HepG2 (cell line): Measurements from ENCODE around the gene LGR6. TPM values are rescaled to one million over a fixed set of nuclear protein-coding genes. Genes with fewer than 3 reads are reported as not detected.

Experiments used
- AKAP8 ChIP-seq: sonication (generic); formaldehyde crosslinking; IDR thresholded peaks from 2 replicates; pipeline ENCODE4 v1.5.1; 2020; ENCODE audit warnings: mild to moderate bottlenecking, missing genetic modification reagents
- BCL3 ChIP-seq: sonication (generic); formaldehyde crosslinking; IDR thresholded peaks from 2 replicates; pipeline ENCODE4 v1.5.1; 2020; ENCODE audit warnings: mild to moderate bottlenecking, missing genetic modification reagents, moderate library complexity
- DR1 ChIP-seq: sonication (generic); formaldehyde crosslinking; IDR thresholded peaks from 2 replicates; pipeline ENCODE4 v1.8.0; 2021; ENCODE audit warnings: mild to moderate bottlenecking, missing genetic modification reagents, inconsistent platforms
- EP300 ChIP-seq, 3 experiments: sonication (generic) in 1 of 3; formaldehyde crosslinking in 1 of 3; IDR thresholded peaks; 2 replicates each; pipeline versions ENCODE4 v1.5.1 to v1.6.1; 2011 to 2020; ENCODE audit warnings: low read depth in 2 of 3, low read length in 2 of 3, borderline replicate concordance in 1 of 3, improper control_type of control experiment in 1 of 3, mild to moderate bottlenecking in 1 of 3, missing genetic modification reagents in 1 of 3, moderate library complexity in 1 of 3
- ETS1 ChIP-seq: sonication (generic); formaldehyde crosslinking; IDR thresholded peaks from 2 replicates; pipeline ENCODE4 v1.4.0; 2020; ENCODE audit warnings: missing genetic modification reagents
- GATA4 ChIP-seq: sonication (generic); IDR thresholded peaks from 2 replicates; pipeline ENCODE4 v1.6.1; 2016; ENCODE audit warnings: antibody characterized with exemption, low read depth, borderline replicate concordance
- NFE2L1 ChIP-seq: sonication (generic); formaldehyde crosslinking; IDR thresholded peaks from 2 replicates; pipeline ENCODE4 v1.4.0; 2020; ENCODE audit warnings: missing genetic modification reagents, mild to moderate bottlenecking, borderline replicate concordance
- PHF21A ChIP-seq: sonication (generic); formaldehyde crosslinking; IDR thresholded peaks from 2 replicates; pipeline ENCODE4 v1.5.0; 2020; ENCODE audit warnings: mild to moderate bottlenecking, missing genetic modification reagents
- SRY ChIP-seq: sonication (generic); formaldehyde crosslinking; IDR thresholded peaks from 2 replicates; pipeline ENCODE4 v1.8.0; 2022; ENCODE audit warnings: mild to moderate bottlenecking, missing genetic modification reagents
- STAG1 ChIP-seq: sonication (generic); formaldehyde crosslinking; IDR thresholded peaks from 2 replicates; pipeline ENCODE4 v1.4.0; 2020; ENCODE audit warnings: missing genetic modification reagents
- STAT6 ChIP-seq: sonication (generic); formaldehyde crosslinking; IDR thresholded peaks from 2 replicates; pipeline ENCODE4 v1.4.0; 2020; ENCODE audit warnings: missing genetic modification reagents, mild to moderate bottlenecking, borderline replicate concordance
- TCF12 ChIP-seq, 2 experiments: fragments of 450-650 bp in 1 of 2; sonication (generic) in 1 of 2; formaldehyde crosslinking in 1 of 2; IDR thresholded peaks; 2 replicates each; pipeline versions ENCODE4 v1.6.1 to v1.8.0; 2017 to 2022; ENCODE audit warnings: antibody characterized with exemption in 1 of 2, mild to moderate bottlenecking in 1 of 2, missing genetic modification reagents in 1 of 2, moderate library complexity in 1 of 2
- TERF1 ChIP-seq: sonication (generic); formaldehyde crosslinking; IDR thresholded peaks from 2 replicates; pipeline ENCODE4 v1.8.0; 2022; ENCODE audit warnings: mild to moderate bottlenecking, missing genetic modification reagents, moderate library complexity
- U2AF1 ChIP-seq: fragments of 200-400 bp; formaldehyde crosslinking; optimal IDR thresholded peaks from 2 replicates; pipeline ENCODE3; 2017; ENCODE audit warnings: mild to moderate bottlenecking, low read depth, low read length
- XRCC5 ChIP-seq: fragments of 200-400 bp; formaldehyde crosslinking; optimal IDR thresholded peaks from 2 replicates; pipeline ENCODE3; 2017; ENCODE audit warnings: mild to moderate bottlenecking, low read length
- ZBTB34 ChIP-seq: sonication (generic); formaldehyde crosslinking; IDR thresholded peaks from 2 replicates; pipeline ENCODE4 v1.8.0; 2022; ENCODE audit warnings: mild to moderate bottlenecking, missing genetic modification reagents
- ZNF12 ChIP-seq: sonication (generic); formaldehyde crosslinking; IDR thresholded peaks from 2 replicates; pipeline ENCODE4 v1.5.0; 2020; ENCODE audit warnings: missing genetic modification reagents
- ZNF225 ChIP-seq: sonication (generic); formaldehyde crosslinking; IDR thresholded peaks from 2 replicates; pipeline ENCODE4 v1.4.0; 2020; ENCODE audit warnings: mild to moderate bottlenecking, missing genetic modification reagents
- ZNF446 ChIP-seq: sonication (generic); formaldehyde crosslinking; IDR thresholded peaks from 2 replicates; pipeline ENCODE4 v1.5.0; 2020; ENCODE audit warnings: mild to moderate bottlenecking, missing genetic modification reagents
- ZNF556 ChIP-seq: sonication (generic); formaldehyde crosslinking; IDR thresholded peaks from 2 replicates; pipeline ENCODE4 v1.4.0; 2020; ENCODE audit warnings: mild to moderate bottlenecking, missing genetic modification reagents, borderline replicate concordance
- ZNF768 ChIP-seq: sonication (generic); formaldehyde crosslinking; IDR thresholded peaks from 2 replicates; pipeline ENCODE4 v1.4.0; 2020; ENCODE audit warnings: missing genetic modification reagents
- polyA plus RNA-seq, 8 experiments: library from polyadenylated mRNA; depleted of rRNA in 3 of 8; stranded (reverse) in 7 of 8; unstranded in 1 of 8; fragments of >200 nt; fragmentation: Illumina TruSeq in 4 of 8; extraction: Trizol in 4 of 8; gene quantifications; 2 replicates each; pipeline versions ENCODE4 v1.2.1 to v1.2.3, GENCODE V29; 2011 to 2016; ENCODE audit warnings: low read depth in 4 of 8, missing spikeins in 1 of 8, mixed read lengths in 1 of 8; ENCODE audit not compliant: insufficient read depth in 1 of 8
- total RNA-seq, 5 experiments: library from RNA; depleted of rRNA; stranded (reverse); fragments of >200 nt; fragmentation: Illumina TruSeq; extraction: Trizol; gene quantifications; 2 replicates each; pipeline ENCODE4 v1.2.3, GENCODE V29; 2016; ENCODE audit warnings: low read depth in 1 of 5

The LGR6 gene
- total and polyA plus RNA-seq, 2 of the 13 experiments (the other 11 are each of a cell fraction or from before 2014, with no cell fraction given): 0.07 TPM; not detected in 1

- TF ChIP-seq TERF1 (CRISPR knock-in tag): no peak
- no peak for TF ChIP-seq ETS1
- peak in 1 of 2 experiments; percentile 55; a peak in 2 of 4 replicates for TF ChIP-seq EP300 (IDR thresholded peaks at IDR 0.05; ENCODE audit: low read depth in 2 of 2, low read length in 2 of 2)
- TF ChIP-seq EP300 (CRISPR knock-in tag; IDR thresholded peaks at IDR 0.05; ENCODE audit: borderline replicate concordance): no peak
- TF ChIP-seq ZNF225: peak; percentile 79; the same call in 1 of the 2 replicates
- no peak for TF ChIP-seq ZNF768
- TF ChIP-seq DR1 (CRISPR knock-in tag): peak; percentile 69; the same call in 1 of the 2 replicates
- no peak for TF ChIP-seq ZNF12 (CRISPR knock-in tag)
- no peak for TF ChIP-seq GATA4
- TF ChIP-seq BCL3 (CRISPR knock-in tag): peak; percentile 91
- TF ChIP-seq ZNF446 (CRISPR knock-in tag): no peak
- TF ChIP-seq STAG1 (CRISPR knock-in tag): no peak
- peak; percentile 25 for TF ChIP-seq XRCC5
- TF ChIP-seq U2AF1: no peak
- peak; percentile 83; the same call in 1 of the 2 replicates for TF ChIP-seq SRY (CRISPR knock-in tag)
- no peak for TF ChIP-seq AKAP8
- TF ChIP-seq STAT6: no peak; the same call in 1 of the 2 replicates
- TF ChIP-seq ZNF556: no peak
- TF ChIP-seq NFE2L1 (CRISPR knock-in tag): no peak
- no peak for TF ChIP-seq TCF12 (IDR thresholded peaks at IDR 0.05)
- TF ChIP-seq TCF12 (CRISPR knock-in tag; IDR thresholded peaks at IDR 0.05): 0 out of 2 replicates have a peak, but pooled peaks have one; percentile 51
- no peak for TF ChIP-seq ZBTB34 (CRISPR knock-in tag)
- peak; percentile 47; the same call in 1 of the 2 replicates for TF ChIP-seq PHF21A (CRISPR knock-in tag)
Measured at GRCh38 chr1:202348509-202349205, 155.1 kb downstream of the LGR6 start, which contains the start of gene PPP1R12B (continued).
